ENCODE data around the gene IL37.

IL37 gene

GRCh38 chr2:112947374-112947773, 36.4 kb downstream of the IL37 start:
- no peak for DNase-seq (ENCODE audit: low read depth)
- no peak overlapping the region for H3K4me3 ChIP-seq (ENCODE audit: low read depth, low read length)

GRCh38 chr2:112949456-112949855, 38.5 kb downstream of the IL37 start:
- no peak for DNase-seq (ENCODE audit: low read depth)
- H3K4me3 ChIP-seq (ENCODE audit: low read depth, low read length): no peak overlapping the region

DNA sequence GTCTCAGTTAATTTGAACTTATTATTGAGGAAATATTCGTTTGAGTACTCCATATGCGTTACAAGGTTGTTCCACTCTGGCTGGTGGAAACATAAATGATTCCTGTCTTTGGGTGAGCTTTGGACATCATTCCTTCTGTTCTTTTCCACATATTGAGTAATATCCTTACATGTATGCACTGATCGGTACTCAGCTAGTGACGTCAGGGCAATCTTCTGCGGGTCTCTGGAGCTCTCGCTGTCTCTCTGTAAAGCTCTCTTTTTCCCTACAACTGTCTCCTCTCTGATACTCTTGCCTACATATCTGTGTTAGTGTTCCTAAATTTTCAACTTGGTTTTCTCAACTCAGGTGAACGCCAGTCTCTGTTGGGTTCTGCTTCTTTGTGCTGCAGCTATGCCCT, 43.4 kb downstream of the IL37 start:
- DNase-seq (ENCODE audit: low read depth): no peak
- no peak overlapping the region for H3K4me3 ChIP-seq (ENCODE audit: low read depth, low read length)

- no peak for DNase-seq (ENCODE audit: low read depth)
- H3K4me3 ChIP-seq (ENCODE audit: low read depth, low read length): no peak overlapping the region
These were observed 46.5 kb downstream of the IL37 start for GRCh38 chr2:112957511-112957910.

DNA sequence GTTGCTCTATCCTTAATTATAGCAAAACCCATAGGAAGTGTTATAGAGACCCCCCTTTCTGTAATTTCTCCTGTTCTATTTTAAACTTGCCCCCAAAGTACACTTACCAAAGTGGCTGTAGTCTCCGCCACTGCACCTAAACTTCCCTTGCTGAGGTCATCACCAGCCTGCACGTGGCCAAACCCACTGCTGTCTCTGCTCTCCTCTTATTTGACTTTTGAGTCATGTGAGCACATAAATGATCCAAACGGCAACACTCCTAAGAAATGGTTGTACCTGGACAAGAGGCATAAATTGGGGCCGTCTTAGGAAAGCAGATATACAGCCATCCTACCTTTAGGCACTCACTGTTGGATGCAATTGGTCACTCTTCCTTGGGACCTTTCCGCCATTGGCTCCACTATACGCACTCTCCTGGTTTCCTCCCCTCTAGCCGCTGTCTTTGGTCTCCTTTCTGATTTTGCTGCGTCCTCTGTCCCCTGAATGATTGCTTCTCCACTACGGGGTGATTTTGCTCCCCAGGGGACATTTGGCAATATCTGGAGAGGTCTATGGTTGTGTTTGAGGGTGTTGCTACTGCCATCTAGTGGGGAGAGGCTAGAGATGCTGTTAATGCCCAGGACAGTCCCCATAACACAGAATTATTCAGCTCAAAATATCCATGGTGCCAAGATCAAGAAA, 47.6 kb downstream of the IL37 start:
- DNase-seq (ENCODE audit: low read depth): peak; percentile 23
- no peak overlapping the region for H3K4me3 ChIP-seq (ENCODE audit: low read depth, low read length)

GRCh38 chr2:112959109-112959812, 48.3 kb downstream of the IL37 start:
- DNase-seq (ENCODE audit: low read depth): no peak
- H3K4me3 ChIP-seq (ENCODE audit: low read depth, low read length): no peak overlapping the region

- DNase-seq (ENCODE audit: low read depth): no peak
- no peak overlapping the region for H3K4me3 ChIP-seq (ENCODE audit: low read depth, low read length)
These were observed 49.4 kb downstream of the IL37 start for GRCh38 chr2:112960230-112960825.

GRCh38 chr2:112962308-112963175, 51.6 kb downstream of the IL37 start:
- no peak for DNase-seq (ENCODE audit: low read depth)
- H3K4me3 ChIP-seq (ENCODE audit: low read depth, low read length): no peak overlapping the region

- no peak for DNase-seq (ENCODE audit: low read depth)
- no peak overlapping the region for H3K4me3 ChIP-seq (ENCODE audit: low read depth, low read length)
These were observed 56.1 kb downstream of the IL37 start for GRCh38 chr2:112967023-112967422.

Data from skeletal muscle cell (primary cell).